Right forelimb (tissue), 1 donor: ENCODE results near the gene PTH2.
"Not testable (repeated sequence)": the region's sequence is repeated elsewhere in the genome, so short reads cannot be mapped to it uniquely, and the experiment has no call there.

Experiments
- DNase-seq: peaks from one replicate; pipeline ENCODE4 v3.0.0-alpha.2; 2018

PTH2 gene

DNA sequence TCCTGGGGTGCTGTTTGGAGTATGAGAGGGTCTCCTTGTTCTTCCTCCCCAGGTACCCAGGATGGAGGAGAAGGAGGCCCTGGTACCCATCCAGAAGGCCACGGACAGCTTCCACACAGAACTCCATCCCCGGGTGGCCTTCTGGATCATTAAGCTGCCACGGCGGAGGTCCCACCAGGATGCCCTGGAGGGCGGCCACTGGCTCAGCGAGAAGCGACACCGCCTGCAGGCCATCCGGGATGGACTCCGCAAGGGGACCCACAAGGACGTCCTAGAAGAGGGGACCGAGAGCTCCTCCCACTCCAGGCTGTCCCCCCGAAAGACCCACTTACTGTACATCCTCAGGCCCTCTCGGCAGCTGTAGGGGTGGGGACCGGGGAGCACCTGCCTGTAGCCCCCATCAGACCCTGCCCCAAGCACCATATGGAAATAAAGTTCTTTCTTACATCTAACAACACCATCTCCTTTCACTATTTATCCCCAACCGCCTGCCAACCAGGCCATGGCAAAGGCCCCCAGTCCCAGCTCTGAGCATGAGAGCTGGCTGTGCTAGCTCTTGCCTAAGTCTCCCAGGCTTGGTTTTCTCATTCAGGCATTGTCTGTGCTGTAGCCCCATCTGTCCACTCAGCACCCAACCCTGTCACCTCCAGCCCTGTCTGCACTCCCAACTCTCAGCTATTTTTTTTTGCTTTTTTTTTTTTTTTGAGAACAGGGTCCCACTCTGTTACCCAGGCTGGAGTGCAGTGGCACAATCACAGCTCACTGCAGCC is 48.4 kb downstream of the PTH2 start:
- no peak for DNase-seq

DNA sequence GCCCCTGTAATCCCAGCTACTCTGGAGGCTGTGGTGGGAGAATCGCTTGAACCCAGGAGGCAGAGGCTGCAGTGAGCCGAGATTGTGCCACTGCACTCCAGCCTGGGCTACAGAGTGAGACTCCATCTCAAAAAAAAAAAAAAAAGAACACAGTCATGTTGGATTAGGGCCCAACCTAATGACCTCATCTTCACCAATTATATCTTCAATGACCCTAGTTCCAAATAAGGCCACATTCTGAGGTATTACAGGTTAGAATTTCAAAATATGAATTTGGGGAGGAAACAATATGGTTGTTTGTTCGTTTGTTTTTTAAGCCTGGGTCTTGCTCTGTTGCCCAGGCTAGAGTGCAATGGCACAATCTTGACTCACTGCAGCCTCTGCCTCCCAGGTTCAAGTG is 50.1 kb downstream of the PTH2 start:
- not testable (repeated sequence) for DNase-seq
